IMR-90 (cell line): Measurements from ENCODE around the gene TMEM17.

Experiments
- CEBPB ChIP-seq: IDR thresholded peaks from 2 replicates; pipeline ENCODE4 v1.6.1; 2012; ENCODE audit warnings: low read depth, low read length, improper control_type of control experiment
- CHD1 ChIP-seq: IDR thresholded peaks from 2 replicates; pipeline ENCODE4 v1.6.1; 2012; ENCODE audit warnings: low read depth, low read length, improper control_type of control experiment
- CTCF ChIP-seq: conservative IDR thresholded peaks from 2 replicates; pipeline ENCODE4 v1.5.1; 2012; ENCODE audit warnings: mild to moderate bottlenecking, low read depth, low read length, improper control_type of control experiment
- FOS ChIP-seq: fragments of 150-350 bp; IDR thresholded peaks from 2 replicates; pipeline ENCODE4 v1.6.1; 2016; ENCODE audit warnings: low read depth, low read length
- POLR2A ChIP-seq: IDR thresholded peaks from 2 replicates; pipeline ENCODE4 v1.6.1; 2012; ENCODE audit warnings: mild to moderate bottlenecking, low read depth, low read length
- RAD21 ChIP-seq: IDR thresholded peaks from 2 replicates; pipeline ENCODE4 v1.6.1; 2012; ENCODE audit warnings: low read length, improper control_type of control experiment
- RCOR1 ChIP-seq: IDR thresholded peaks from 2 replicates; pipeline ENCODE4 v1.6.1; 2012; ENCODE audit warnings: mild to moderate bottlenecking, low read length, improper control_type of control experiment; ENCODE audit not compliant: insufficient replicate concordance
- TF ChIP-seq, protein P1 (sequence below): fragments of 150-350 bp; IDR thresholded peaks from 2 replicates; pipeline ENCODE4 v1.6.1; 2016; ENCODE audit warnings: low read depth, mild to moderate bottlenecking, low read length, moderate library complexity, borderline replicate concordance

DNA sequence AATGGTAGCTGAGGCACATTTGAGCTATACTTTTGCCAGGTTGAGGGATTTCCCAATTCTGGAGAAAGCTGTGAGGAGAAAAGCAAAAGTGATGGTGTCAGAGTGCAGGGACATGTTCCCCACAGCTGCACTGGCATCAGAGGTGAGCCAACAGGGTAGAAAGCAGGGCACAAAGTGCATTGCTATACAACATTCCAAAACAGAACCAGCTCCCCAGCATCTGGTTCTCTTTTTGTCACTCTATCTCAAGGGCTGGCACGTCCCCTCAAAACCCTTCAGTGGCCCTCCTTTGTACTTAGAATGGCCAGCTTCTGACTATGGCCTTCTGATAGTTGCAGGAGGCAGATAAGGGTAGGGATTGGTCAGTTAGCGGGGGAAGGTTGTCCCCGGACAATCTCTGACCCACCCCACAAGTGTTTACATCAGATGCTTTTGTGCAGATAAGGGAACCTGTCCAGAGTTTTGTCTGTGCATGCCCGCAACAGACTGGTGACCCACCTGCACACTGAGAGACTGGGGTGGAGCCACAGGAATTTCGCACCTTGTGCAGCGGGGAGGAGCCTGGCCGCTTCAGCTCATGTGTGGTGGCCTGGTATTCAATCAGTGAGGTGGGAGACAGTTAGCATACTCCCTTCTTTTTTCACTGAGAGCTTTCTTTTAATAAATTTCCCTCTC lies 31.0 kb upstream of the TMEM17 start:
- TF ChIP-seq CEBPB (no peak), CTCF (no peak), RAD21 (no peak), CHD1 (no peak), POLR2A (no peak), RCOR1 (no peak), FOS (no peak)
- TF ChIP-seq, protein P1, sequence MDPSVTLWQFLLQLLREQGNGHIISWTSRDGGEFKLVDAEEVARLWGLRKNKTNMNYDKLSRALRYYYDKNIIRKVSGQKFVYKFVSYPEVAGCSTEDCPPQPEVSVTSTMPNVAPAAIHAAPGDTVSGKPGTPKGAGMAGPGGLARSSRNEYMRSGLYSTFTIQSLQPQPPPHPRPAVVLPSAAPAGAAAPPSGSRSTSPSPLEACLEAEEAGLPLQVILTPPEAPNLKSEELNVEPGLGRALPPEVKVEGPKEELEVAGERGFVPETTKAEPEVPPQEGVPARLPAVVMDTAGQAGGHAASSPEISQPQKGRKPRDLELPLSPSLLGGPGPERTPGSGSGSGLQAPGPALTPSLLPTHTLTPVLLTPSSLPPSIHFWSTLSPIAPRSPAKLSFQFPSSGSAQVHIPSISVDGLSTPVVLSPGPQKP, result no peak
